Measurements from ENCODE around the gene PNMA5. TPM values are rescaled to one million over a fixed set of nuclear protein-coding genes. Genes with fewer than 3 reads are reported as not detected.
A peak's percentile ranks its signal among the peaks of the same experiment; 100 is the strongest.

PNMA5 gene
- polyA plus RNA-seq, 1 of the 3 experiments (the other 2 are of a cell fraction): not detected

GRCh38 chrX:153032397-153033118 is 38.6 kb upstream of the PNMA5 start:
- H3K79me2 ChIP-seq (ENCODE audit: insufficient read depth): no peaks in the 10 kb centered on the region
- peak overlapping the region; percentile 74; the same call in 1 of the 2 replicates for H2AFZ ChIP-seq (ENCODE audit: low read depth)
- H3K9me2 ChIP-seq: no peaks in the 10 kb centered on the region
- peaks cover 18% of the 10 kb centered on the region for H3K27me3 ChIP-seq (ENCODE audit: insufficient read depth)
- no peaks in the 10 kb centered on the region for H3K9me3 ChIP-seq
- no peak overlapping the region for H3K27ac ChIP-seq (ENCODE audit: low read depth in 2 of 2, low read length in 1 of 2)
- no peak overlapping the region for H3K9ac ChIP-seq
- DNase-seq: peak; percentile 89
- no peaks in the 10 kb centered on the region for H3F3A ChIP-seq (replicated peaks; ENCODE audit: insufficient read depth)
- ChIA-PET POLR2A (no interaction called here), CTCF (interaction anchor here (0.6 to 2.4 kb wide), 45 partner anchors 8 to 522 kb away, joined by 3 to 24 read pairs (median 4); no protein-coding TSS in a partner anchor)
- H3K4me2 ChIP-seq: peak overlapping the region; percentile 60; the same call in 1 of the 2 replicates
- 68% methylated on average over 28 of the region's 64 CpGs for WGBS (ENCODE audit: low lambda C conversion rate)
- H3K4me1 ChIP-seq (ENCODE audit: control insufficient read depth in 1 of 2, insufficient read depth in 2 of 2, low read depth in 1 of 2, low read length in 1 of 2): no peaks in the 10 kb centered on the region; a peak in 1 of 4 replicates
- no peaks in the 10 kb centered on the region for H3K36me3 ChIP-seq (replicated peaks in 1 of 2; ENCODE audit: control insufficient read depth in 1 of 2, insufficient read depth in 2 of 2, low read length in 1 of 2)
- no peak overlapping the region; a peak in 1 of 4 replicates for H3K4me3 ChIP-seq (ENCODE audit: low read depth in 2 of 2, low read length in 1 of 2)
- H4K20me1 ChIP-seq (ENCODE audit: insufficient read depth): no peaks in the 10 kb centered on the region
- peak; percentile 76 for TF ChIP-seq SMC3 (IDR thresholded peaks at IDR 0.05; ENCODE audit: low read depth, low read length)
- no peak for TF ChIP-seq USF1 (IDR thresholded peaks at IDR 0.05; ENCODE audit: borderline replicate concordance, low read depth)
- no peak for TF ChIP-seq RFX5 (IDR thresholded peaks at IDR 0.05; ENCODE audit: low read length)
- no peak for TF ChIP-seq TAF1 (IDR thresholded peaks at IDR 0.05; ENCODE audit: borderline replicate concordance, low read depth, low read length)
- TF ChIP-seq, protein P1, sequence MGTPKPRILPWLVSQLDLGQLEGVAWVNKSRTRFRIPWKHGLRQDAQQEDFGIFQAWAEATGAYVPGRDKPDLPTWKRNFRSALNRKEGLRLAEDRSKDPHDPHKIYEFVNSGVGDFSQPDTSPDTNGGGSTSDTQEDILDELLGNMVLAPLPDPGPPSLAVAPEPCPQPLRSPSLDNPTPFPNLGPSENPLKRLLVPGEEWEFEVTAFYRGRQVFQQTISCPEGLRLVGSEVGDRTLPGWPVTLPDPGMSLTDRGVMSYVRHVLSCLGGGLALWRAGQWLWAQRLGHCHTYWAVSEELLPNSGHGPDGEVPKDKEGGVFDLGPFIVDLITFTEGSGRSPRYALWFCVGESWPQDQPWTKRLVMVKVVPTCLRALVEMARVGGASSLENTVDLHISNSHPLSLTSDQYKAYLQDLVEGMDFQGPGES (IDR thresholded peaks at IDR 0.05; ENCODE audit: low read depth, low read length): no peak
- peak; percentile 87 for TF ChIP-seq RAD21 (IDR thresholded peaks at IDR 0.05; ENCODE audit: low read length)
- TF ChIP-seq FOSL2 (IDR thresholded peaks at IDR 0.05; ENCODE audit: borderline replicate concordance, low read depth): no peak
- TF ChIP-seq CTCF (IDR thresholded peaks at IDR 0.05): peak; percentile 77
- no peak for TF ChIP-seq NFIC (IDR thresholded peaks at IDR 0.05; ENCODE audit: borderline replicate concordance)
- TF ChIP-seq, protein P2, sequence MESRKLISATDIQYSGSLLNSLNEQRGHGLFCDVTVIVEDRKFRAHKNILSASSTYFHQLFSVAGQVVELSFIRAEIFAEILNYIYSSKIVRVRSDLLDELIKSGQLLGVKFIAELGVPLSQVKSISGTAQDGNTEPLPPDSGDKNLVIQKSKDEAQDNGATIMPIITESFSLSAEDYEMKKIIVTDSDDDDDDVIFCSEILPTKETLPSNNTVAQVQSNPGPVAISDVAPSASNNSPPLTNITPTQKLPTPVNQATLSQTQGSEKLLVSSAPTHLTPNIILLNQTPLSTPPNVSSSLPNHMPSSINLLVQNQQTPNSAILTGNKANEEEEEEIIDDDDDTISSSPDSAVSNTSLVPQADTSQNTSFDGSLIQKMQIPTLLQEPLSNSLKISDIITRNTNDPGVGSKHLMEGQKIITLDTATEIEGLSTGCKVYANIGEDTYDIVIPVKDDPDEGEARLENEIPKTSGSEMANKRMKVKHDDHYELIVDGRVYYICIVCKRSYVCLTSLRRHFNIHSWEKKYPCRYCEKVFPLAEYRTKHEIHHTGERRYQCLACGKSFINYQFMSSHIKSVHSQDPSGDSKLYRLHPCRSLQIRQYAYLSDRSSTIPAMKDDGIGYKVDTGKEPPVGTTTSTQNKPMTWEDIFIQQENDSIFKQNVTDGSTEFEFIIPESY (IDR thresholded peaks at IDR 0.05; ENCODE audit: borderline replicate concordance, low read depth): no peak
- no peak for TF ChIP-seq YY1 (IDR thresholded peaks at IDR 0.05; ENCODE audit: low read depth)
- no peak for TF ChIP-seq GATA2 (CRISPR knock-in tag; IDR thresholded peaks at IDR 0.05)
- TF ChIP-seq JUND (IDR thresholded peaks at IDR 0.05): no peak
- no peak for TF ChIP-seq GABPA (IDR thresholded peaks at IDR 0.05; ENCODE audit: low read depth)
- TF ChIP-seq, protein P3, sequence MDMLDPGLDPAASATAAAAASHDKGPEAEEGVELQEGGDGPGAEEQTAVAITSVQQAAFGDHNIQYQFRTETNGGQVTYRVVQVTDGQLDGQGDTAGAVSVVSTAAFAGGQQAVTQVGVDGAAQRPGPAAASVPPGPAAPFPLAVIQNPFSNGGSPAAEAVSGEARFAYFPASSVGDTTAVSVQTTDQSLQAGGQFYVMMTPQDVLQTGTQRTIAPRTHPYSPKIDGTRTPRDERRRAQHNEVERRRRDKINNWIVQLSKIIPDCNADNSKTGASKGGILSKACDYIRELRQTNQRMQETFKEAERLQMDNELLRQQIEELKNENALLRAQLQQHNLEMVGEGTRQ (IDR thresholded peaks at IDR 0.05; ENCODE audit: borderline replicate concordance, low read depth, low read length): no peak
- TF ChIP-seq EZH2phosphoT487 (IDR thresholded peaks at IDR 0.05; ENCODE audit: borderline replicate concordance, low read depth): no peak
- no peak for TF ChIP-seq RCOR1 (IDR thresholded peaks at IDR 0.05; ENCODE audit: low read length)
- TF ChIP-seq MAX (IDR thresholded peaks at IDR 0.05; ENCODE audit: low read depth): no peak
- TF ChIP-seq MXI1 (IDR thresholded peaks at IDR 0.05; ENCODE audit: low read depth, low read length): no peak
- TF ChIP-seq FOXM1 (IDR thresholded peaks at IDR 0.05; ENCODE audit: low read depth): no peak
- TF ChIP-seq MEF2A (IDR thresholded peaks at IDR 0.05; ENCODE audit: borderline replicate concordance, low read depth): no peak
- TF ChIP-seq CHD2 (IDR thresholded peaks at IDR 0.05; ENCODE audit: low read length, partially characterized antibody): no peak
- TF ChIP-seq ELF1 (IDR thresholded peaks at IDR 0.05): no peak
- no peak for TF ChIP-seq PBX3 (IDR thresholded peaks at IDR 0.05)
